Fibroblast of lung (primary cell): ENCODE results near the gene PRKCQ.

Source experiments
- CTCF ChIP-seq, 2 donors: IDR thresholded peaks in 1 of 2; conservative IDR thresholded peaks in 1 of 2; 1 replicate in 1 of 2; 2 replicates in 1 of 2; pipeline ENCODE4 v1.5.1; 2011 to 2012; ENCODE audit warnings: low read length in 2 of 2, control low read depth in 1 of 2, inconsistent platforms in 1 of 2, low read depth in 1 of 2, mild to moderate bottlenecking in 1 of 2
- EZH2 ChIP-seq: IDR thresholded peaks from 2 replicates; pipeline ENCODE4 v1.5.1; 2012; ENCODE audit warnings: low read length, control low read depth, mild to moderate bottlenecking; ENCODE audit errors: missing control alignments

GRCh38 chr10:6579183-6579903 is 733 bp downstream of the PRKCQ start:
- TF ChIP-seq EZH2 (peak; percentile 41), CTCF (conservative IDR thresholded peaks at IDR 0.05 in 1 of 2, IDR thresholded peaks at IDR 0.05 in 1 of 2; ENCODE audit: low read depth in 1 of 2, low read length in 2 of 2) (no peak)
